ENCODE data around the gene USP25.

Gene USP25

GRCh38 chr21:15794277-15794912, 64.6 kb downstream of the USP25 start:
- Histone ChIP-seq H3K4me2 (no peak overlapping the region), H3K9ac (no peak overlapping the region), H3K4me3 (IDR thresholded peaks at IDR 0.05; ENCODE audit: insufficient read depth, low read depth, low read length) (no peak overlapping the region), H2AFZ (ENCODE audit: low read depth) (no peak overlapping the region), H3K27ac (no peak overlapping the region), H3K27me3 (ENCODE audit: insufficient read depth, low read depth) (no peaks in the 10 kb centered on the region), H4K20me1 (ENCODE audit: insufficient read depth) (no peaks in the 10 kb centered on the region), H3K4me1 (ENCODE audit: low read depth, poor library complexity, severe bottlenecking) (peaks cover 35% of the 10 kb centered on the region), H3K79me2 (ENCODE audit: insufficient read depth, low read depth) (no peaks in the 10 kb centered on the region), H3K36me3 (ENCODE audit: insufficient read depth) (no peaks in the 10 kb centered on the region)
- TF ChIP-seq CTCF (conservative IDR thresholded peaks at IDR 0.05; ENCODE audit: low read depth, low read length): no peak

GRCh38 chr21:15795533-15795932, 65.8 kb downstream of the USP25 start:
- Histone ChIP-seq H3K4me3 (IDR thresholded peaks at IDR 0.05; ENCODE audit: insufficient read depth, low read depth, low read length) (no peak overlapping the region), H3K36me3 (ENCODE audit: insufficient read depth) (no peaks in the 10 kb centered on the region), H3K9ac (no peak overlapping the region), H3K79me2 (ENCODE audit: insufficient read depth, low read depth) (no peaks in the 10 kb centered on the region), H3K4me1 (ENCODE audit: low read depth, poor library complexity, severe bottlenecking) (peaks cover 35% of the 10 kb centered on the region), H3K27me3 (ENCODE audit: insufficient read depth, low read depth) (no peaks in the 10 kb centered on the region), H3K27ac (no peak overlapping the region), H3K4me2 (peak overlapping the region; percentile 11; the same call in 1 of the 2 replicates), H2AFZ (ENCODE audit: low read depth) (no peak overlapping the region), H4K20me1 (ENCODE audit: insufficient read depth) (no peaks in the 10 kb centered on the region)
- TF ChIP-seq CTCF (conservative IDR thresholded peaks at IDR 0.05; ENCODE audit: low read depth, low read length): no peak

GRCh38 chr21:15797577-15798363, 68.0 kb downstream of the USP25 start:
- no peaks in the 10 kb centered on the region for H3K27me3 ChIP-seq (ENCODE audit: insufficient read depth, low read depth)
- no peaks in the 10 kb centered on the region for H3K79me2 ChIP-seq (ENCODE audit: insufficient read depth, low read depth)
- H2AFZ ChIP-seq (ENCODE audit: low read depth): no peak overlapping the region
- no peak overlapping the region for H3K27ac ChIP-seq
- H4K20me1 ChIP-seq (ENCODE audit: insufficient read depth): no peaks in the 10 kb centered on the region
- H3K4me2 ChIP-seq: peak overlapping the region; percentile 16; the same call in 1 of the 2 replicates
- H3K36me3 ChIP-seq (ENCODE audit: insufficient read depth): no peaks in the 10 kb centered on the region
- peaks cover 39% of the 10 kb centered on the region for H3K4me1 ChIP-seq (ENCODE audit: low read depth, poor library complexity, severe bottlenecking)
- TF ChIP-seq CTCF (conservative IDR thresholded peaks at IDR 0.05; ENCODE audit: low read depth, low read length): no peak
- no peak overlapping the region for H3K9ac ChIP-seq
- H3K4me3 ChIP-seq (IDR thresholded peaks at IDR 0.05; ENCODE audit: insufficient read depth, low read depth, low read length): no peak overlapping the region

GRCh38 chr21:15801352-15801863, 71.6 kb downstream of the USP25 start:
- TF ChIP-seq CTCF (conservative IDR thresholded peaks at IDR 0.05; ENCODE audit: low read depth, low read length): no peak
- H3K9ac ChIP-seq: no peak overlapping the region
- H3K79me2 ChIP-seq (ENCODE audit: insufficient read depth, low read depth): no peaks in the 10 kb centered on the region
- no peak overlapping the region for H2AFZ ChIP-seq (ENCODE audit: low read depth)
- H3K4me2 ChIP-seq: no peak overlapping the region
- H3K27me3 ChIP-seq (ENCODE audit: insufficient read depth, low read depth): no peaks in the 10 kb centered on the region
- H3K4me1 ChIP-seq (ENCODE audit: low read depth, poor library complexity, severe bottlenecking): peaks cover 25% of the 10 kb centered on the region
- no peak overlapping the region for H3K4me3 ChIP-seq (IDR thresholded peaks at IDR 0.05; ENCODE audit: insufficient read depth, low read depth, low read length)
- H3K36me3 ChIP-seq (ENCODE audit: insufficient read depth): no peaks in the 10 kb centered on the region
- H4K20me1 ChIP-seq (ENCODE audit: insufficient read depth): no peaks in the 10 kb centered on the region
- no peak overlapping the region for H3K27ac ChIP-seq
